ENCODE data around the gene STK32A. TPM values are rescaled to one million over a fixed set of nuclear protein-coding genes. Genes with fewer than 3 reads are reported as not detected.
A peak's percentile ranks its signal among the peaks of the same experiment; 100 is the strongest.

The STK32A gene
- total RNA-seq, 4 donors from 2014 or later = 0.04 to 1.7 (median 0.80) TPM

GRCh38 chr5:147411359-147412319 lies 176.8 kb downstream of the STK32A start:
- H3K4me1 ChIP-seq = peaks cover 64 to 71% of the 10 kb centered on the region in 2 donors
- in situ Hi-C loops (cut with MboI; ENCODE audit: low sequenced_read_pairs in 4 of 4) = no loop called here
- H3K27ac ChIP-seq = peak overlapping the region in 2 of 4 donors; percentile 62 to 75
- no peaks in the 10 kb centered on the region for H3K27me3 ChIP-seq
- intact Hi-C loops (cut with DNase I; ENCODE audit: low total_unique reads) = no loop called here
- H3K4me3 ChIP-seq = no peak overlapping the region
- TF ChIP-seq CTCF (IDR thresholded peaks at IDR 0.05 in 4 of 5, conservative IDR thresholded peaks at IDR 0.05 in 1 of 5) = no peak
- TF ChIP-seq POLR2A (IDR thresholded peaks at IDR 0.05) = no peak
- H3K9me3 ChIP-seq = no peaks in the 10 kb centered on the region
- ATAC-seq (no peak), DNase-seq (no peak)
- no peaks in the 10 kb centered on the region for H3K36me3 ChIP-seq

GRCh38 chr5:147412561-147412960 lies 177.7 kb downstream of the STK32A start:
- ATAC-seq (peak in 1 of 2 donors; percentile 10), DNase-seq (no peak)
- Histone ChIP-seq H3K4me1 (peaks cover 63 to 71% of the 10 kb centered on the region in 2 donors), H3K9me3 (no peaks in the 10 kb centered on the region), H3K4me3 (no peak overlapping the region), H3K36me3 (no peaks in the 10 kb centered on the region), H3K27ac (peak overlapping the region; percentile 62 to 75 (median 70)), H3K27me3 (no peaks in the 10 kb centered on the region)
- in situ Hi-C loops (cut with MboI; ENCODE audit: low sequenced_read_pairs in 4 of 4) (no loop called here), intact Hi-C loops (cut with DNase I; ENCODE audit: low total_unique reads) (no loop called here)
- TF ChIP-seq POLR2A (IDR thresholded peaks at IDR 0.05) = no peak
- no peak for TF ChIP-seq CTCF (IDR thresholded peaks at IDR 0.05 in 4 of 5, conservative IDR thresholded peaks at IDR 0.05 in 1 of 5)

GRCh38 chr5:147413266-147413665 lies 178.4 kb downstream of the STK32A start:
- Histone ChIP-seq H3K4me3 (no peak overlapping the region), H3K27me3 (no peaks in the 10 kb centered on the region), H3K9me3 (no peaks in the 10 kb centered on the region), H3K36me3 (no peaks in the 10 kb centered on the region), H3K27ac (peak overlapping the region; percentile 62 to 75 (median 70)), H3K4me1 (peaks cover 61 to 72% of the 10 kb centered on the region in 2 donors)
- DNase-seq = peak in 1 of 2 donors; percentile 43
- in situ Hi-C loops (cut with MboI; ENCODE audit: low sequenced_read_pairs in 4 of 4) (no loop called here), intact Hi-C loops (cut with DNase I; ENCODE audit: low total_unique reads) (no loop called here)
- TF ChIP-seq CTCF (IDR thresholded peaks at IDR 0.05 in 4 of 5, conservative IDR thresholded peaks at IDR 0.05 in 1 of 5) (no peak), POLR2A (IDR thresholded peaks at IDR 0.05) (no peak)
- peak; percentile 50 to 64 for ATAC-seq

- H3K4me1 ChIP-seq = peaks cover 67 to 70% of the 10 kb centered on the region in 2 donors
- TF ChIP-seq CTCF (IDR thresholded peaks at IDR 0.05 in 4 of 5, conservative IDR thresholded peaks at IDR 0.05 in 1 of 5) (no peak), POLR2A (IDR thresholded peaks at IDR 0.05) (no peak)
- no peak for DNase-seq
- intact Hi-C loops (cut with DNase I; ENCODE audit: low total_unique reads) = no loop called here
- no peak overlapping the region for H3K4me3 ChIP-seq
- no peaks in the 10 kb centered on the region for H3K27me3 ChIP-seq
- no peaks in the 10 kb centered on the region for H3K36me3 ChIP-seq
- in situ Hi-C loops (cut with MboI; ENCODE audit: low sequenced_read_pairs in 4 of 4) = no loop called here
- no peak for ATAC-seq
- H3K27ac ChIP-seq = peak overlapping the region in 3 of 4 donors; percentile 36 to 56 (median 43)
- no peaks in the 10 kb centered on the region for H3K9me3 ChIP-seq
These were observed 180.8 kb downstream of the STK32A start for GRCh38 chr5:147415651-147416050.
